ENCODE measurements around the gene KCNN1. TPM values are rescaled to one million over a fixed set of nuclear protein-coding genes. Genes with fewer than 3 reads are reported as not detected.
A peak's percentile ranks its signal among the peaks of the same experiment; 100 is the strongest.
"Not testable (repeated sequence)": the region's sequence is repeated elsewhere in the genome, so short reads cannot be mapped to it uniquely, and the experiment has no call there.

The KCNN1 gene
- total RNA-seq = 0.13 TPM
- long read RNA-seq = 0 reads

DNA sequence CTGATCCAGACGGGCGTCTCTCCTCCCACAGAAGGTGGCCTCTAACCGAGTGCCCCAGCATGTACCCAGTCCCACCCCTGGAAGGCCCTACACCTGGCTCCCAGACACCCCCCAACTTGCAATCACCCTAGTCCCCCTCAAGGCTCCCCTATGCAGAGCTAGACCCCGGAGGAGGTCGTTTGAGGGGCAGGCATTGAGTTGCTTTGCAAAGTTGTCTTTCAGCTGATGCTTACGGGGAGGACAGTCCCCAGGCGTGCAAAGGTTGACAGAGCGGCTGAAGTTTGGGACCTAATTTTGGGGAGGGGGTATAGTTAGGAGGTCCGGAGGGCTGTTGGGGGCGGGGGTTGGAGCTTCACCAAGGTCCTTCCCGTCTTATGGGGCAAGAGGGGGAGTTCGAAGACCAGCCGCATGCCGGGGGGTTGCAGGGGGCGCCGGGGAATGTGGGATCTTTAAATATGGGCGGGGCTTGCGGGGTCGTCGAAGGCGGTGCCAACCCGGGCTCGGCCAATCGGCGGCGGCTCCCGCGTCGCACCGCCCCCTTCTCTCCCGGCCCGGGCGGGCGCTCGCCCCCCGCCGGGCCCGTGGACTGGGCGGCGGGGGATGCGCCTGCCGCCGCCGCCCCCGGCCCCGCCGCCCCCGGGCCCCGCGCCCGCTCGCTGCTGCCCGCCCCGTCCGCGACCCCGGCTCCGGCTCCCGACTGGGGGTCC is at the start of gene KCNN1:
TSS of gene KCNN1 (plus strand) at position 558 of the 707 bp plus-strand sequence. CDS start 6,782 bp downstream, outside the sequence.
- no peak for DNase-seq (ENCODE audit: low spot score)

DNA sequence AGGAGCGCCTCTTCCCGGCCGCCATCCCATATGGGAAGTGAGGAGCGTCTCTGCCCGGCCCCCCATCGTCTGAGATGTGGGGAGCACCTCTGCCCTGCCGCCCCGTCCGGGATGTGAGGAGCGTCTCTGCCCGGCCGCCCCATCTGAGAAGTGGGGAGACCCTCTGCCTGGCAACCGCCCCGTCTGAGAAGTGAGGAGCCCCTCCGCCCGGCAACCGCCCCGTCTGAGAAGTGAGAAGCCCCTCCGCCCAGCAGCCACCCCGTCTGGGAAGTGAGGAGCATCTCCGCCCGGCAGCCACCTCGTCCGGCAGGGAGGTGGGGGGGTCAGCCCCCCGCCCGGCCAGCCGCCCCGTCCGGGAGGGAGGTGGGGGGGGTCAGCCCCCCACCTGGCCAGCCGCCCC is 48.8 kb upstream of the KCNN1 start:
- DNase-seq (ENCODE audit: low spot score) = not testable (repeated sequence)

DNA sequence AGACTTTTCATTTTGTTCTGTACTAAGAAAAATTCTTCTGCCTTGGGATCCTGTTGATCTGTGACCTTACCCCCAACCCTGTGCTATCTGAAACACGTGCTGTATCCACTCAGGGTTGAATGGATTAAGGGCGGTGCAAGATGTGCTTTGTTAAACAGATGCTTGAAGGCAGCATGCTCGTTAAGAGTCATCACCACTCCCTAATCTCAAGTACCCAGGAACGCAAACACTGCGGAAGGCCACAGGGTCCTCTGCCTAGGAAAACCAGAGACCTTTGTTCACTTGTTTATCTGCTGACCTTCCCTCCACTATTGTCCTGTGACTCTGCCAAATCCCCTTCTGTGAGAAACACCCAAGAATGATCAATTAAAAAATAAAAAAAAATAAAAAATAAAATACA is 47.8 kb upstream of the KCNN1 start:
- DNase-seq (ENCODE audit: low spot score) = not testable (repeated sequence)

DNA sequence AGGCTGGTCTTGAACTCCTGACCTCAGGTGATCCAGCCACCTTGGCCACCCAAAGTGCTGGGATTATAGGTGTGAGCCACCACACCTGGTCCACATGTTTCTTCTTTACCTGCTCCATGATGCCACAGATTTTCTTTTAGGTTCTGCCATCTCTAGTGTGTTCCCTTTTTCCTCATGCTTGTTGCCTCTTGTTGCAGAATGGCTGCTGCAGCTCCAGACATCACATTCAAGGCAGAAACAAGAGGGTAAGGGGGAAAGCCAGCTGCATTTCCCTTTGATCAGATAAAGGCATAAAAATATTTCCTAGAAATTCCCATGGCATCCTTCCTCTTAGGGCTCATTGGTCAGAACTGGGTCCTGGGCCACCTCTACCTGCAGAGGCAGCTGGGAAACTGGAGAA is 46.4 kb upstream of the KCNN1 start:
- DNase-seq (ENCODE audit: low spot score) = no peak

DNA sequence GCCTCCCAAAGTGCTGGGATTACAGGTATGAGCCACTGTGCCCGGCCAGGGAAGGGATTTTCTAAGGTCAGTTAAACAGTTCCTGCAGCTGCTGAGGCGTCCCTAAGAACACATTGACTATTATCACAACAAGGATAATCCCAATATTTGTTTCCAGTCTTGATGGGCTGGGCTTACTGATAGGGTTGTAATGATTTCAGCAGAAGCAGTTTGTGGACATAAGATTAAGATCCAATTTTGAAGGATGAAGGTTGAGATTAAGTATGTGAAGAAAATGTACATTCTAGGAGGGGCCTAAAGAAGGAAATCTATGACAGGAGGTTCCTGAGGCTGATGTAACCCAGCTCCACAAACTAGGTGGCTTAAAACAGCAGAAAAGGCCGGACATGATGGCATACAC is 44.8 kb upstream of the KCNN1 start:
- DNase-seq (ENCODE audit: low spot score) = no peak

DNA sequence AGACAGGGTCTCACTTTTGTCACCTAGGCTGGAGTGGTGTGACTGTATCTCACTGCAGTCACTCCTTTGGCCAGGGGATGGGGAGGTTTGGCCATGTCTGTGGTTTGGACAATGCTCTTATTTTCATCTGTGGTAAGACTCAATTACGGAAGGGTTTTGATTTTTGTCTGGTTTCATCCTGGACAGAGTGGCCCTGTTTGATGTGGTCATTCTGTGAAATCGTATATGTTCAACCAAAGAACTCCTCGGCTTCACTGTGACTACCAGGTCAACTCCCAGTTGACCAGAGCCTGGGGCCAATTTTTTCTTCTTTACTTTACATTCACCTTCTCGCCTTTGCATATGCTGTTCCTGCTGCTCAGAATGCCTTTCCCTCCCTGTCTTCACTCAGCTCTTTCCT is 40.9 kb upstream of the KCNN1 start:
- no peak for DNase-seq (ENCODE audit: low spot score)

DNA sequence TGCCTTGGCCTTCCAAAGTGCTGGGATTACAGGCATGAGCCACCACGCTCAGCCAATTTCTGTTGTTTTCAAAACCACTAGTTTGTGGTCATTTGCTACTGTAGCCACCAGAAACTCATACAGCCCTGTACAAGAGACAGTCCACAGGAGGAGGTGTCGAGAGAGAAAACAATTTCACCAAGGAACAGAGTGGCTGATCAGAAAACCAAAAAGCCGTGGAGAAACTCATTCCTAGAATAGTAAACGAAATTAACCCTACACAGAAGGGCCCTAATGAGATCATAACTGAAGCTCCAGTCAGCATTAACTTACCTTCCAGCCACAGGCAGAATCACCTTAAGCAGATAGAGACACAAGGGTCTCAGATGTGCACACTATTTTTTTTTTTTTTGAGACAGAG is 37.9 kb upstream of the KCNN1 start:
- DNase-seq (ENCODE audit: low spot score) = no peak

DNA sequence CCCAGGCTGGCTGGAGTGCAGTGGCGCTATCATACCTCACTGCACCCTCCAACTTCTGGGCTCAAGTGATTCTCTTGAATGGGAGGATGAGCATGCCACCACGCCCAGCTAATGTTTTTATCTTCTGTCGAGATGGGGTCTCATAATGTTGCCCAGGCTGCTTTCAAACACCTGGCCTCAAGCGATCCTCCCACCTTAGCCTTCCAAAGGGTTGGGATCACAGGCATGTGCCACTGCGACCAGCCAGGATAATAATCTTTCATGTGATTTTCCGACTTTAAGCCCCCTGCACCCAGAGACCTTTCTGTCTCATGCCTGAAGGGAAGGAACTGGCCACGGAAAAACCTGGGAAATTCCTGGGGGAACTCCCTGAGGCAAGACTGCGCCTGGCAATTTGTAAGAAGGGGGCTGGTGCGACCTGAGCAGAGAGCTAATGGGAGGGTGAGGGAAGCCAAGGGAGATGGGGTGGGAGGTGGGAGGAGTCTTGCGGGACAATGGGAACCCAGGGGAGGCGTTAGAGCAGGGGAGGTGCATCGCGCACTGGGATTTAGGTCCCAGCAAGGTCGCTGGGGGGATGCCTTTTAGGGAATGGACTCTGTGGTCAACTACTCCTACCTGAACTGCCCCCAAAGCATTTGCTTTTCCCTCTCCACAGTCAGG is 35.2 kb upstream of the KCNN1 start:
- DNase-seq (ENCODE audit: low spot score) = no peak

DNA sequence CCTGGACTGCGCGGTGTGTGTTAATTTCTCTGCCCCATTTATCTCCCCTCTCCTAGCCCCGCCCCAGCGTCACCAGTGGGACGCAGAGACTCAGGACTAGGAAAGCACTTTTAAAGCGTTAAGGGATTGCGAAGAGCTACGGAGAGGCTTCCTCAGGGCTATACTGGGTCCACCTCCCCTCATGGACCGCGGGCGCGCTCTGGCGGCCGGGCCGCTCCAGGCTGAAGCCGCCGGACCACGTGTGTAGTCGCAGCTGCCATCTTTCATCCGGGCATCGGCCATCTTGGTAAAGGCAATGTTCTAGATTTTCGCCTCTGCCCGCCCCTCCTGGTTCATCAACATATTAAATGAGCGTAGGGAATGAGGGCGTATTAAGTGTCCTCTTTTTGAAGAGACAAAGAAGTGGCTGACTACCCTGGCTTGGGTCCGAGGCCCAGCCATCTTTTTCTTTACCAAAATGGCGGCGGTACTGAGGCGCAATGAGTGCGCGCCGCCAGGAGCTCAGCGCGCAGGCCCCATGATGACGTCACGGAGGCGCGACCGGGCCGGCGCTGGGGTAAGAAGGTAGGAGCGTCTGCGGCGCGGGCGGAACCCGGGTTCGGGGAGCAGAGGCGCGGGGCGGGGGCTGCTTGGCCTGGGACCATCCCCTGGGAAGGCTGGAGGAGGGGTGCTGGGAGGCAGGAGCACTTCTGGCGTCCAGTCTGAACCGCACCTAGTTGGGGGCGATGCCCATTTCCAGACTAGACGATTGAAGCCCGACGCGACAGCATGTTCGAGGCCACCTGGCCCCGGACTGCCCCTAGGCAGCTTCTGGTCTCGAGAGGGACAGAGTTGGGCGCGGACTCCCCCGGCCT is 34.2 kb upstream of the KCNN1 start, which contains the start of gene CCDC124:
TSS of gene CCDC124 (plus strand) at position 531 of the 854 bp plus-strand sequence. CDS start 3,406 bp downstream, outside the sequence.
- peak; percentile 97 for DNase-seq (ENCODE audit: low spot score)

DNA sequence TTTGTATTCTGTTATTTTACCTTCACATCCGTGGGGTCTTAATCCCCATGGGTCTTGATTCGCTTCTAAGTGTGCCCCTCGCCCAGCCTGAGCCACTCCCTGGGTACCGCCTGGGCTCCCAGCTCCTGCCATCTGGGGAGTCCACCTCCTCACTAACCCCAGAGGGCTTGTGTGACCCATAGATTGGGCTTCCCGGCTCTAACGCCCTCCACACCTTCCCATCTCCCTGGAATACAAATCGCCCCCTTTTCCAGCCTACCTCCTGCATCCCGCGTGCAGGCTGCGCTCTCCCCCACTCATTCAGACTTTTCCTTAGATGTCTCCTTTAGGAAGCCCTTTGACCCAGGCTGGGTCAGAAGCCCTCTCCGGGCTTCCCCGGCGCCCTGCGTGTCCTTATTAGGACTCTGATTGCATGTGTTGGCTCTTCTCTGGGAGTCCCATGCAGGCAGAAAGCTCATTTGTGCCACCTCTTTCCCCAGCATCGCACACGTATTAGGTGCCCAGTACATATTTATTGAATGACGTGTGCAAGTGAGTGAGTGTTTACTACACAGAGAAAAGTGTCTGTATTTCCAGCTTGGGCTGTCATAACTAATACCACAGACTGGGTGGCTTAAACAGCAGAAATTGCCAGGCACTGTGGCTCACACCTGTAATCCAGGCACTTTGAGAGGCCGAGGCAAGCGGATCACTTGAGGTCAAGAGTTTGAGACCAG is 33.3 kb upstream of the KCNN1 start:
- DNase-seq (ENCODE audit: low spot score) = no peak

DNA sequence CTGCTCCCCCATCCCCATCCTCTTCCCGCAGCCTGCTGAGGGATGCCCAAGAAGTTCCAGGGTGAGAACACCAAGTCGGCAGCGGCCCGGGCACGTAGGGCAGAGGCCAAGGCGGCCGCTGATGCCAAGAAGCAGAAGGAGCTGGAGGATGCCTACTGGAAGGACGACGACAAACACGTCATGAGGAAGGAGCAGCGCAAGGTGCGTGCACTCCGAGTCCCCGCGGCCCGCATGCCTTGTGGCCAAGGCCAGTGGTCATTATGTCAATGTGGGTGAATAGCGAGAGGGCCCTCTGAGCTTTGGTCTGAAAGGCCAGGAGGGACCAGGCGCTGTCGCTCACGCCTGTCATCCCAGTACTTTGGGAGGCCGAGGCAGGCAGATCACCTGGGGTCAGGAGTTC is 30.5 kb upstream of the KCNN1 start:
- no peak for DNase-seq (ENCODE audit: low spot score)

DNA sequence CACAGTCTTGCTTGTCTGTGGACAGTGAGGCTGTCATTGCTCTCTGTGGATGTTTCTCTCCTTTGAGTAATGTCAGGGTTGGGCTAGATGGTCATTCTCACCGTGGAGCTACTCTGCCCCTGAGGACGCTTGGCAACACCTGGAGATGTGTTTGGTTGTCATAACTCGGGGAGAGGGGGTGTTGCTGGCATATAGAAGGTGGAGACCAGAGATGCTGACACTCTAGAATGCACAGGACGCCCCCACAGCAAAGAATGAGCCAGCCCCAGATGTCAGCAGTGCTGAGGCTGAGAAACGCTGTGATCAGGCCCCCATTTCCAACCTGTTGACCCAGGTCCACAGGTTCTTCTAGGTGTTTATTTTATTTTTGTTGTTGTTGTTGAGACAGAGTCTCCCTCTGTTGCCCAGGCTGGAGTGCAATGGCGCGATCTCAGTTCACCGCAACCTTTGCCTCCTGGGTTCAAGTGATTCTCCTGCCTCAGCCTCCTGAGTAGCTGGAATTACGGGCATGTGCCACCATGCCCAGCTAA is 29.5 kb upstream of the KCNN1 start:
- no peak for DNase-seq (ENCODE audit: low spot score)

DNA sequence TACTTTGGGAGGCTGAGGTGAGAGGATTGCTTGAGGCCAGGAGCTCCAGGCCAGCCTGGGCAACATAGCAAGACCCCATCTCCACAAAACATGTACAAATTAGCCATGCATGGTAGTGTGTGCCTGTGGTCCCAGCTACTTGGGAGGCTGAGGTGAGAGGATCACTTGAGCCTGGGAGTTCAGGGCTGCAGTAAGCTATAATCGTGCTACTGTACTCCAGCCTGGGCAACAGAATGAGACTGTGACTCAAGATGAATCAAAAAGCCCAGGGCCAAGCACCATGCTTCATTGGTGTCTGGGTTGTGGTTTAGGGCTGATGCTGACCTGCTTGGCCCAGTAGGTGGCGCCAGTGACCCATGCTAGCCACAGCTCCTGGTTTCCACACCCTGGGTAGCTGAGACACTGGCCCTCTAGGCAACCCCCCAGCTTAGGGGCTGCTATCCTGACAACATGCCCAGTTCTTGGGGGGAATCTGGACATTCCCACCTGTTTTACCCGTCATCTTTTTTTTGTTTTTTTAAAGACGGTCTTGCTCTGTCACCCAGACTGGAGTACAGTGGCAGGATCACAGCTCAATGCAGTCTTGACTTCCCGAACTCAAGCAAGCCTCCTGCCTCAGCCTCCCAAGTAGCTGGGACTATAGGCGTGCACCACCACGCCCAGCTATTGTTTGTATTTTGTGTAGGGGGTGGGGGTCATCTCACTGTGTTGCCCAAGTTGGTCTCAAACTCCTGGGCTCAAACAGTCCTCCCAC is 28.6 kb upstream of the KCNN1 start:
- DNase-seq (ENCODE audit: low spot score) = no peak

DNA sequence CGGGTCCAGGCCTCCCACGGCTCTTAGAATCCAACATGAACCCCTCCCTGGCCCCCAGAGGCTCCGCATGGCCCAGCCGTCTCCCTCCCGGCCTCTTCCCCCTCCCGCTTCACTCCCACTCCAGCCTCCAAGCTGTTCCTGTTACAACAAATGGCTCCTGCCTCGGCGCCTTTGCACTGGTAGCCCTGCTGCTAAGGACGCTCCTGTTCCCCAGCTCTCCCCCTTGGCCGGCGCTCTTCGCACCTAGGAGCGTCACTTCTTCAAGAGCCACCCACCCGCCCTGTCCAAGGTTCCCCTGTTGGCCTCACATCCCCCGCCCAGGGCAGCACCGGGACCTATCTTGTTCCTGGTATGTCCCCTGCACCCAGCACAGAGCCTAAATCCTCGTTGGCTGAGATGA is 24.7 kb upstream of the KCNN1 start:
- no peak for DNase-seq (ENCODE audit: low spot score)

DNA sequence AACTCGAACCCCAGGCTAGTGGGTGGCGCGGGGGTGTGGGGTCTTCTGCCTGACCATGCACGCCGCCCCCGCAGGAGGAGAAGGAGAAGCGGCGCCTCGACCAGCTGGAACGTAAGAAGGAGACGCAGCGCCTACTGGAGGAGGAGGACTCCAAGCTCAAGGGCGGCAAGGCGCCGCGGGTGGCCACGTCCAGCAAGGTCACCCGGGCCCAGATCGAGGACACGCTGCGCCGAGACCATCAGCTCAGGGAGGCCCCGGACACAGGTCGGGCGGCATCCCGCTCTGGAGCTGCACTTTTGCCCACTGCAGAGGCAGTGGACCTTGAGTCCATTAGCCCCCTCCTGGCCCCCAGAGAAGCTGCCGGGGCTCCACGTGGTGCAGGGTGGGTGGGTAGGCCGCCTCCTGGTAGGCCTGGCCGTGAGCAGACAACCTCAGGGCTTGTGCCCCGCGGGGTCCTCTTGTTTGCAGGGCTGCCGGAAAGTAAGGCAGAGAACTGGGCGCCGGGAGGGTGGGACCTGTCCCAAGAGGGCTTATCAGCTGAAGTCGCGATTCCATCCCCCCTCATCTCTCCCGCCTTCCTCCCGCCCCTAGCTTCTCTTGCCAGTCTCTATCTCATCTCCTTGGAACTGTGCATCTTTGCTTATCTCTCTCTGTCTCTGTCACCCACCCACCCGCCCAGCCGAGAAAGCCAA is 24.2 kb upstream of the KCNN1 start:
- no peak for DNase-seq (ENCODE audit: low spot score)

DNA sequence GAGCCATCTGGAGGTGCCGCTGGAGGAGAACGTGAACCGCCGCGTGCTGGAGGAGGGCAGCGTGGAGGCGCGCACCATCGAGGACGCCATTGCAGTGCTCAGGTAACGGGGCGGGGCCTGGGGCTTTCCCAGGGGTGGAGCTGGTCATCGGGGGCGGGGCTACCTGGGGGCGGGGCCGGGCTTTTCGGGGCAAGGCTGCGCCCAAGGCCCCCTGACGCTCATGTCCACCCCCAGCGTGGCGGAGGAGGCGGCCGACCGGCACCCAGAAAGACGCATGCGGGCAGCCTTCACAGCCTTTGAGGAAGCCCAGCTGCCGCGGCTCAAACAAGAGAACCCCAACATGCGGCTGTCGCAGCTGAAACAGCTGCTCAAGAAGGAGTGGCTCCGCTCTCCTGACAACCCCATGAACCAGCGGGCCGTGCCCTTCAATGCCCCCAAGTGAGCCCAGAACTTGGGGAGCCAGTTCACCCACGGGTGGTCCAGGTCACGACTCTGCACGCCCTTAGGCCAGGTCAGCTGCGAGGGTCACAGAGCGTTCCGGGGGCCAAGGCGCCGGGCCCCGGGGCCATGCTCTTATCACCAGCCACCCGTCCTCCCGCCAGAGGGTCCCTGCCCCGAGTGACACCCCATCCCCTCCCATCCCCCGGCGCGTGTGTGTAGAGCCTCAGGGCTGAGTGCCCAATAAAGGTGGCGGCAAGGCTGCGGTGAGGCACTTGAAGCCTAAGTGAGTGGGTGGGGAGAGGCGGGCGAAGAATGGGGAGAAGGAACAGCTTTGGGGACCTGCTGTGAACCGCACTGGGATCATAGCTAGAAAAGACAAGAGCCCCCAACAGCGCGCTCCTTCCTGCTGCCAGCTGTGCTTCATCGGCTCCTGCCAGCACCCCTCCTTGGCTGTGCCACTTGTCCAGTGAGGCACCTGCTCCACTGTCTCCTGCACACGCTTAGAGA is 23.4 kb upstream of the KCNN1 start:
- no peak for DNase-seq (ENCODE audit: low spot score)

DNA sequence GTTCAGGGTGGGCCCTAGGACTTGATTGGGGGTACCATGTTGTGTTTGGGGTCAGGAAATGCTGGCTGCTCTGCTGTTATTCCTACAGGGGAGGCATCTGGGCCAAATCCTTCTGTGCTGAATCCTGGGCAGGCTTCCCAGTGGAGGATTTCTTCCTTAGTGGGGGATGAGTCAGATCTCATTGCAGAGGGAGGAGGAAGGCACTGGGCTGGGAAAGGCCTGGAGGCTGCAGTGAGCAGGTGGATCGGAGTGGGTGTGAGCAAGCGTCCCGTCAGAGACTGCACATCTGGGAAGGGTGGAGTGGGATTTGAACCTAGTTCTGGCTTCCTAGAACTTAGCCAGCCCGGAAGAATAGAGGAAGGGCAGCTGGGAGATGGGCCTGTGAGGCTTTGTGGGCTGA is 22.6 kb upstream of the KCNN1 start:
- DNase-seq (ENCODE audit: low spot score) = no peak

DNA sequence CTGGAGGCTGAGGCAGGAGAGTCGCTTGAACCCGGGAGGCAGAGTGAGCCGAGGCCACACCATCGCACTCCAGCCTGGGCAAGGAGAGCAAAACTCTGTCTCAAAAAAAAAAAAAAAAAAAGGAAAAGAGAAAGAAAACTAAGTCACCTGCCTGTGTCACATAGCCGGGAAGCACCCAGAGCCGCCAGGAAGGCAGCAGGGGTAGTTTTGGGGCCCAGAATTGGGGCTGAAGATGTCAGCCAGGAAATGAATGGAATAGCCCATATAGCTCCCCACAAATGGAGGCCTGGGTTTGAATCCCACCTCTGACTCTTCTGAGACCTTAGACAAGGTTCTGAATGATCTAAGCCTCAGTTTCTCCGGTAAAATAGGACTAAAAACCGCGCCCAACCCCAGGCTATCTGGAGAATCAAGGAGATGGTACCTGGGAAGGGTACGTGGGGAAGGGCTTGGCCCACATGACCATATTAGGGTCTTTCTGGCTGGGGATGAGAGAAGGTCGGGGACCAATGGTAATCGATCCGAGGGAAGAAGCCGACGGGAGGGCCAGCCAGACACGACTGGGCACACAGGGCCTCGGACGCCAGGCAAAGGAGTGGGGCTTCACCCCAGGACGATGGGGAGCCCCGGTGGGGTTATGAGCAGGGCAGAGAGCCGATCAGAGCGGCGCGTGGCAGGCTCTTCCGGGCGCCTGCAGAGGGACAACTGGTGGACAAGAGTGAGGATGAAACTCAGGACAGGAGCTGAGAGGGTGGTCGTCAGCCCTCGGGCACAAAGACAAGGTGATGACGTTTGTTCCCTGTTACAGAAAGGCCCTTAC is 19.7 kb upstream of the KCNN1 start:
- no peak for DNase-seq (ENCODE audit: low spot score)
